HepG2 (cell line): ENCODE results near the gene CRYBA2. TPM values are rescaled to one million over a fixed set of nuclear protein-coding genes. Genes with fewer than 3 reads are reported as not detected.

Experiments used
- DNMT1 ChIP-seq: sonication (generic); formaldehyde crosslinking; IDR thresholded peaks from 2 replicates; pipeline ENCODE4 v1.5.1; 2020; ENCODE audit warnings: mild to moderate bottlenecking, missing genetic modification reagents
- DNMT3B ChIP-seq: conservative IDR thresholded peaks from 2 replicates; pipeline ENCODE4 v1.6.1; 2016; ENCODE audit warnings: missing biosample characterization, control low read depth
- ELF4 ChIP-seq: sonication (generic); formaldehyde crosslinking; IDR thresholded peaks from 2 replicates; pipeline ENCODE4 v1.5.0; 2020; ENCODE audit warnings: missing genetic modification reagents, mild to moderate bottlenecking, moderate library complexity, borderline replicate concordance
- EZH2 ChIP-seq: conservative IDR thresholded peaks from 2 replicates; pipeline ENCODE4 v1.6.1; 2012; ENCODE audit warnings: mild to moderate bottlenecking, low read depth, low read length, moderate library complexity
- KAT7 ChIP-seq: IDR thresholded peaks from 2 replicates; pipeline ENCODE4 v1.6.1; 2018; ENCODE audit warnings: borderline replicate concordance, missing compliant biosample characterization
- KLF16 ChIP-seq, 2 experiments: sonication (generic) in 1 of 2; formaldehyde crosslinking in 1 of 2; IDR thresholded peaks; 2 replicates each; pipeline versions ENCODE4 v1.6.1 to v1.8.0; 2016 to 2023; ENCODE audit warnings: missing genetic modification reagents in 2 of 2, missing compliant biosample characterization in 1 of 2
- NR2F6 ChIP-seq, 2 experiments: IDR thresholded peaks; 2 replicates each; pipeline ENCODE4 v1.6.1; 2016; ENCODE audit warnings: antibody characterized with exemption in 1 of 2, mild to moderate bottlenecking in 1 of 2
- SALL2 ChIP-seq: sonication (generic); formaldehyde crosslinking; IDR thresholded peaks from 2 replicates; pipeline ENCODE4 v1.8.1; 2023; ENCODE audit warnings: mild to moderate bottlenecking, missing genetic modification reagents, inconsistent platforms
- SOX6 ChIP-seq, 2 experiments: fragments of 450-650 bp in 1 of 2; sonication (generic) in 1 of 2; formaldehyde crosslinking in 1 of 2; IDR thresholded peaks; 2 replicates each; pipeline versions ENCODE4 v1.4.0 to v1.6.1; 2017 to 2020; ENCODE audit warnings: antibody characterized with exemption in 1 of 2, mild to moderate bottlenecking in 1 of 2, missing genetic modification reagents in 1 of 2
- TFAP4 ChIP-seq: sonication (generic); IDR thresholded peaks from 2 replicates; pipeline ENCODE4 v1.6.1; 2016; ENCODE audit warnings: low read depth, borderline replicate concordance
- ZBTB26 ChIP-seq: IDR thresholded peaks from 2 replicates; pipeline ENCODE4 v1.6.1; 2016; ENCODE audit warnings: missing compliant biosample characterization, missing genetic modification reagents, borderline replicate concordance
- ZNF136 ChIP-seq: sonication (generic); formaldehyde crosslinking; IDR thresholded peaks from 2 replicates; pipeline ENCODE4 v1.8.1; 2022; ENCODE audit warnings: low read depth, mild to moderate bottlenecking, moderate library complexity, missing genetic modification reagents
- ZNF557 ChIP-seq: sonication (generic); formaldehyde crosslinking; IDR thresholded peaks from 2 replicates; pipeline ENCODE4 v1.4.0; 2020; ENCODE audit warnings: missing genetic modification reagents
- ZNF703 ChIP-seq: sonication (generic); formaldehyde crosslinking; IDR thresholded peaks from 2 replicates; pipeline ENCODE4 v1.5.1; 2020; ENCODE audit warnings: missing genetic modification reagents, mild to moderate bottlenecking, moderate library complexity, borderline replicate concordance
- polyA plus RNA-seq, 8 experiments: library from polyadenylated mRNA; depleted of rRNA in 3 of 8; stranded (reverse) in 7 of 8; unstranded in 1 of 8; fragments of >200 nt; fragmentation: Illumina TruSeq in 4 of 8; extraction: Trizol in 4 of 8; gene quantifications; 2 replicates each; pipeline versions ENCODE4 v1.2.1 to v1.2.3, GENCODE V29; 2011 to 2016; ENCODE audit warnings: low read depth in 4 of 8, missing spikeins in 1 of 8, mixed read lengths in 1 of 8; ENCODE audit not compliant: insufficient read depth in 1 of 8
- total RNA-seq, 5 experiments: library from RNA; depleted of rRNA; stranded (reverse); fragments of >200 nt; fragmentation: Illumina TruSeq; extraction: Trizol; gene quantifications; 2 replicates each; pipeline ENCODE4 v1.2.3, GENCODE V29; 2016; ENCODE audit warnings: low read depth in 1 of 5
- TF ChIP-seq, protein P1 (sequence below): sonication (generic); formaldehyde crosslinking; IDR thresholded peaks from 2 replicates; pipeline ENCODE4 v1.4.0; 2020; ENCODE audit warnings: missing genetic modification reagents
- TF ChIP-seq, protein P2 (sequence below): IDR thresholded peaks from 2 replicates; pipeline ENCODE4 v1.6.1; 2016; ENCODE audit warnings: low read depth, missing genetic modification reagents, missing compliant biosample characterization

The CRYBA2 gene
- total and polyA plus RNA-seq, 2 of the 13 experiments (the other 11 are each of a cell fraction or from before 2014, with no cell fraction given), result not detected

DNA sequence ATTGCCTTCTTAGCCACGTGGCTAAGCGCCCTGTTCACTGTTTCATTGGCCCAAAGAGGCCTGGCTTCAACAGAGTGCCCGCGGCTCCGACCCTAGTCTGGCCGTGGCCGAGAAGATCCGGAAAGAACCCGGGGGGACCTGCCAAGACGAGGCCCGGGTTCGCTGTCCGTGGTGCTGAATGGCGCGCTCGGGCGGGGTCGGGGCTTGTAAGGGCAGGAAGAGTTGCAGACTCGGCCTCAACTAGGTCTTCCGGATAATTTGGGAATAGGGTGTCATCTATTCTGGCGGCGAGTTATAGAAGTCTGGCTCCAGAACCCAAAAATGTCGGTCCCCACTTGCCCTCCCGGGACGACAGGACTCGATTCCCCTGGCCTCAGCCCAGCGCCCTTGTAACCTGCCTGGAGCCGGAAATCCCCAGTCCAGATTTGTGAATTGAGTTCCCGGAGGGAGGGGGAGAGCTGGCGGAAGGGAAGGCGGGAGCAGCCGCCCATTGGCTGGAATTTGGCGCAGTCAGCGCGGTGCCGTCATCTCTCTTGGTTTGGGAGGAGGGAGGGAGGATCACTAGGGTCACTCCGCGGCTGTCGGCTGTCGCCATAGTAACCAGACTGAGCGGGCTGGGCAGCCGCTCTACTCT is 30.2 kb downstream of the CRYBA2 start (continued):
- TF ChIP-seq KAT7 (CRISPR knock-in tag), result no peak
- peak; percentile 78; the same call in 1 of the 2 replicates for TF ChIP-seq ELF4
- no peak for TF ChIP-seq NR2F6 (IDR thresholded peaks at IDR 0.05)
- no peak for TF ChIP-seq NR2F6 (CRISPR knock-in tag; IDR thresholded peaks at IDR 0.05)
- peak; percentile 81; the same call in 1 of the 2 replicates for TF ChIP-seq SALL2 (CRISPR knock-in tag)
- TF ChIP-seq DNMT3B, result peak; percentile 98
- peak; percentile 93 for TF ChIP-seq ZBTB26 (CRISPR knock-in tag)
- TF ChIP-seq EZH2, result peak; percentile 65; the same call in 1 of the 2 replicates
- no peak for TF ChIP-seq DNMT1 (CRISPR knock-in tag)
- TF ChIP-seq TFAP4, result no peak
- peak in 1 of 2 experiments; percentile 96; a peak in 2 of 4 replicates for TF ChIP-seq KLF16 (CRISPR knock-in tag; IDR thresholded peaks at IDR 0.05)
- TF ChIP-seq ZNF703 (CRISPR knock-in tag), result no peak
- peak; percentile 98 for TF ChIP-seq ZNF557
- TF ChIP-seq, protein P1, sequence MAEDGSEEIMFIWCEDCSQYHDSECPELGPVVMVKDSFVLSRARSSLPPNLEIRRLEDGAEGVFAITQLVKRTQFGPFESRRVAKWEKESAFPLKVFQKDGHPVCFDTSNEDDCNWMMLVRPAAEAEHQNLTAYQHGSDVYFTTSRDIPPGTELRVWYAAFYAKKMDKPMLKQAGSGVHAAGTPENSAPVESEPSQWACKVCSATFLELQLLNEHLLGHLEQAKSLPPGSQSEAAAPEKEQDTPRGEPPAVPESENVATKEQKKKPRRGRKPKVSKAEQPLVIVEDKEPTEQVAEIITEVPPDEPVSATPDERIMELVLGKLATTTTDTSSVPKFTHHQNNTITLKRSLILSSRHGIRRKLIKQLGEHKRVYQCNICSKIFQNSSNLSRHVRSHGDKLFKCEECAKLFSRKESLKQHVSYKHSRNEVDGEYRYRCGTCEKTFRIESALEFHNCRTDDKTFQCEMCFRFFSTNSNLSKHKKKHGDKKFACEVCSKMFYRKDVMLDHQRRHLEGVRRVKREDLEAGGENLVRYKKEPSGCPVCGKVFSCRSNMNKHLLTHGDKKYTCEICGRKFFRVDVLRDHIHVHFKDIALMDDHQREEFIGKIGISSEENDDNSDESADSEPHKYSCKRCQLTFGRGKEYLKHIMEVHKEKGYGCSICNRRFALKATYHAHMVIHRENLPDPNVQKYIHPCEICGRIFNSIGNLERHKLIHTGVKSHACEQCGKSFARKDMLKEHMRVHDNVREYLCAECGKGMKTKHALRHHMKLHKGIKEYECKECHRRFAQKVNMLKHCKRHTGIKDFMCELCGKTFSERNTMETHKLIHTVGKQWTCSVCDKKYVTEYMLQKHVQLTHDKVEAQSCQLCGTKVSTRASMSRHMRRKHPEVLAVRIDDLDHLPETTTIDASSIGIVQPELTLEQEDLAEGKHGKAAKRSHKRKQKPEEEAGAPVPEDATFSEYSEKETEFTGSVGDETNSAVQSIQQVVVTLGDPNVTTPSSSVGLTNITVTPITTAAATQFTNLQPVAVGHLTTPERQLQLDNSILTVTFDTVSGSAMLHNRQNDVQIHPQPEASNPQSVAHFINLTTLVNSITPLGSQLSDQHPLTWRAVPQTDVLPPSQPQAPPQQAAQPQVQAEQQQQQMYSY (CRISPR knock-in tag), result peak; percentile 64; the same call in 1 of the 2 replicates
- TF ChIP-seq ZNF136 (CRISPR knock-in tag), result no peak
- no peak for TF ChIP-seq SOX6 (IDR thresholded peaks at IDR 0.05)
- peak; percentile 45 for TF ChIP-seq SOX6 (CRISPR knock-in tag; IDR thresholded peaks at IDR 0.05)
- TF ChIP-seq, protein P2, sequence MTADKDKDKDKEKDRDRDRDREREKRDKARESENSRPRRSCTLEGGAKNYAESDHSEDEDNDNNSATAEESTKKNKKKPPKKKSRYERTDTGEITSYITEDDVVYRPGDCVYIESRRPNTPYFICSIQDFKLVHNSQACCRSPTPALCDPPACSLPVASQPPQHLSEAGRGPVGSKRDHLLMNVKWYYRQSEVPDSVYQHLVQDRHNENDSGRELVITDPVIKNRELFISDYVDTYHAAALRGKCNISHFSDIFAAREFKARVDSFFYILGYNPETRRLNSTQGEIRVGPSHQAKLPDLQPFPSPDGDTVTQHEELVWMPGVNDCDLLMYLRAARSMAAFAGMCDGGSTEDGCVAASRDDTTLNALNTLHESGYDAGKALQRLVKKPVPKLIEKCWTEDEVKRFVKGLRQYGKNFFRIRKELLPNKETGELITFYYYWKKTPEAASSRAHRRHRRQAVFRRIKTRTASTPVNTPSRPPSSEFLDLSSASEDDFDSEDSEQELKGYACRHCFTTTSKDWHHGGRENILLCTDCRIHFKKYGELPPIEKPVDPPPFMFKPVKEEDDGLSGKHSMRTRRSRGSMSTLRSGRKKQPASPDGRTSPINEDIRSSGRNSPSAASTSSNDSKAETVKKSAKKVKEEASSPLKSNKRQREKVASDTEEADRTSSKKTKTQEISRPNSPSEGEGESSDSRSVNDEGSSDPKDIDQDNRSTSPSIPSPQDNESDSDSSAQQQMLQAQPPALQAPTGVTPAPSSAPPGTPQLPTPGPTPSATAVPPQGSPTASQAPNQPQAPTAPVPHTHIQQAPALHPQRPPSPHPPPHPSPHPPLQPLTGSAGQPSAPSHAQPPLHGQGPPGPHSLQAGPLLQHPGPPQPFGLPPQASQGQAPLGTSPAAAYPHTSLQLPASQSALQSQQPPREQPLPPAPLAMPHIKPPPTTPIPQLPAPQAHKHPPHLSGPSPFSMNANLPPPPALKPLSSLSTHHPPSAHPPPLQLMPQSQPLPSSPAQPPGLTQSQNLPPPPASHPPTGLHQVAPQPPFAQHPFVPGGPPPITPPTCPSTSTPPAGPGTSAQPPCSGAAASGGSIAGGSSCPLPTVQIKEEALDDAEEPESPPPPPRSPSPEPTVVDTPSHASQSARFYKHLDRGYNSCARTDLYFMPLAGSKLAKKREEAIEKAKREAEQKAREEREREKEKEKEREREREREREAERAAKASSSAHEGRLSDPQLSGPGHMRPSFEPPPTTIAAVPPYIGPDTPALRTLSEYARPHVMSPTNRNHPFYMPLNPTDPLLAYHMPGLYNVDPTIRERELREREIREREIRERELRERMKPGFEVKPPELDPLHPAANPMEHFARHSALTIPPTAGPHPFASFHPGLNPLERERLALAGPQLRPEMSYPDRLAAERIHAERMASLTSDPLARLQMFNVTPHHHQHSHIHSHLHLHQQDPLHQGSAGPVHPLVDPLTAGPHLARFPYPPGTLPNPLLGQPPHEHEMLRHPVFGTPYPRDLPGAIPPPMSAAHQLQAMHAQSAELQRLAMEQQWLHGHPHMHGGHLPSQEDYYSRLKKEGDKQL (CRISPR knock-in tag), result no peak
